WERI-Rb-1 (cell line): ENCODE results near the gene SLC38A4.

ENCODE experiments used
- DNase-seq: peaks from one replicate; pipeline ENCODE4 v3.0.0-alpha.2; 2020
- H3K27ac ChIP-seq: fragments of 250-450 bp; sonication (Bioruptor Pico); 2 replicates; pipeline ENCODE4 v1.5.1; 2020; ENCODE audit warnings: mild to moderate bottlenecking, moderate library complexity
- H3K27me3 ChIP-seq: fragments of 250-450 bp; sonication (Bioruptor Pico); 2 replicates; pipeline ENCODE4 v1.5.1; 2021; ENCODE audit warnings: mild to moderate bottlenecking, low read depth, moderate library complexity; ENCODE audit not compliant: insufficient read depth, severe bottlenecking
- H3K36me3 ChIP-seq: fragments of 250-450 bp; sonication (Bioruptor Pico); 2 replicates; pipeline ENCODE4 v1.5.1; 2020; ENCODE audit warnings: mild to moderate bottlenecking, moderate library complexity
- H3K4me3 ChIP-seq: 2 replicates; pipeline ENCODE4 v1.5.1; 2011; ENCODE audit warnings: low read depth, mild to moderate bottlenecking, control low read depth, low read length
- H3K9me3 ChIP-seq: fragments of 250-450 bp; sonication (Bioruptor Pico); 2 replicates; pipeline ENCODE4 v1.5.1; 2021; ENCODE audit warnings: mild to moderate bottlenecking, moderate library complexity; ENCODE audit not compliant: severe bottlenecking
- CTCF ChIP-seq: IDR thresholded peaks from 2 replicates; pipeline ENCODE4 v1.5.1; 2011; ENCODE audit warnings: low read depth, mild to moderate bottlenecking, control low read depth, inconsistent platforms, low read length

Gene SLC38A4

GRCh38 chr12:46783871-46784270 lies 41.9 kb downstream of the SLC38A4 start:
- H3K4me3 ChIP-seq = no peak overlapping the region
- no peaks in the 10 kb centered on the region for H3K9me3 ChIP-seq
- DNase-seq = no peak
- TF ChIP-seq CTCF = no peak
- no peak overlapping the region for H3K27ac ChIP-seq
- H3K36me3 ChIP-seq = no peaks in the 10 kb centered on the region
- H3K27me3 ChIP-seq = peaks cover 2% of the 10 kb centered on the region

- peaks cover 2% of the 10 kb centered on the region for H3K27me3 ChIP-seq
- no peak overlapping the region for H3K27ac ChIP-seq
- no peaks in the 10 kb centered on the region for H3K36me3 ChIP-seq
- DNase-seq = no peak
- no peak overlapping the region for H3K4me3 ChIP-seq
- TF ChIP-seq CTCF = no peak
- H3K9me3 ChIP-seq = no peaks in the 10 kb centered on the region
Measured at GRCh38 chr12:46779879-46780278, 45.9 kb downstream of the SLC38A4 start.

GRCh38 chr12:46779063-46779462 lies 46.7 kb downstream of the SLC38A4 start:
- no peaks in the 10 kb centered on the region for H3K36me3 ChIP-seq
- no peak overlapping the region for H3K4me3 ChIP-seq
- TF ChIP-seq CTCF = no peak
- DNase-seq = no peak
- no peaks in the 10 kb centered on the region for H3K9me3 ChIP-seq
- peaks cover 2% of the 10 kb centered on the region for H3K27me3 ChIP-seq
- no peak overlapping the region for H3K27ac ChIP-seq

GRCh38 chr12:46778415-46778814 lies 47.4 kb downstream of the SLC38A4 start:
- TF ChIP-seq CTCF = no peak
- H3K36me3 ChIP-seq = no peaks in the 10 kb centered on the region
- H3K27me3 ChIP-seq = peaks cover 6% of the 10 kb centered on the region
- DNase-seq = no peak
- H3K27ac ChIP-seq = no peak overlapping the region
- no peaks in the 10 kb centered on the region for H3K9me3 ChIP-seq
- no peak overlapping the region for H3K4me3 ChIP-seq

GRCh38 chr12:46777587-46777986 lies 48.2 kb downstream of the SLC38A4 start:
- Histone ChIP-seq H3K9me3 (no peaks in the 10 kb centered on the region), H3K27ac (no peak overlapping the region), H3K4me3 (no peak overlapping the region), H3K36me3 (no peaks in the 10 kb centered on the region), H3K27me3 (peaks cover 9% of the 10 kb centered on the region)
- no peak for DNase-seq
- TF ChIP-seq CTCF = no peak

GRCh38 chr12:46775796-46776195 lies 50.0 kb downstream of the SLC38A4 start:
- no peak for TF ChIP-seq CTCF
- Histone ChIP-seq H3K36me3 (no peaks in the 10 kb centered on the region), H3K4me3 (no peak overlapping the region), H3K27me3 (peaks cover 9% of the 10 kb centered on the region), H3K9me3 (no peaks in the 10 kb centered on the region), H3K27ac (no peak overlapping the region)
- DNase-seq = no peak
